Astrocyte of the cerebellum (primary cell): ENCODE measurements around the gene NTN3.

Experiments used
- DNase-seq: peaks from one replicate; pipeline ENCODE4 v3.0.0-alpha.2; 2011; ENCODE audit warnings: low read depth
- H3K4me3 ChIP-seq: 2 replicates; pipeline ENCODE4 v1.5.1; 2011; ENCODE audit warnings: mild to moderate bottlenecking, low read depth, low read length, moderate library complexity
- CTCF ChIP-seq: IDR thresholded peaks from 2 replicates; pipeline ENCODE4 v1.5.1; 2012; ENCODE audit warnings: low read length, low read depth, moderate library complexity, mild to moderate bottlenecking; ENCODE audit errors: missing control alignments
- in situ Hi-C: cut with HindIII; loops from 2 replicates; pipeline ENCODE4 v1.10.0; 2017; ENCODE audit warnings: low sequenced_read_pairs

The NTN3 gene

GRCh38 chr16:2501946-2502895 is 31.1 kb downstream of the NTN3 start:
- no peak for TF ChIP-seq CTCF
- no peak for DNase-seq
- no peak overlapping the region for H3K4me3 ChIP-seq
- in situ Hi-C loops, result no loop called here

GRCh38 chr16:2505695-2506094 is 34.6 kb downstream of the NTN3 start:
- no peak overlapping the region for H3K4me3 ChIP-seq
- in situ Hi-C loops, result no loop called here
- TF ChIP-seq CTCF, result no peak
- no peak for DNase-seq

GRCh38 chr16:2507052-2507659 is 36.1 kb downstream of the NTN3 start:
- no peak for TF ChIP-seq CTCF
- DNase-seq, result no peak
- H3K4me3 ChIP-seq, result no peak overlapping the region
- in situ Hi-C loops, result no loop called here

GRCh38 chr16:2507665-2508064 is 36.6 kb downstream of the NTN3 start:
- H3K4me3 ChIP-seq, result no peak overlapping the region
- in situ Hi-C loops, result no loop called here
- no peak for DNase-seq
- no peak for TF ChIP-seq CTCF

- no peak for TF ChIP-seq CTCF
- H3K4me3 ChIP-seq, result no peak overlapping the region
- DNase-seq, result no peak
- in situ Hi-C loops, result no loop called here
Measured at GRCh38 chr16:2508722-2509400, 37.8 kb downstream of the NTN3 start.

- no peak for TF ChIP-seq CTCF
- in situ Hi-C loops, result no loop called here
- H3K4me3 ChIP-seq, result no peak overlapping the region
- no peak for DNase-seq
Measured at GRCh38 chr16:2511128-2511800, 40.2 kb downstream of the NTN3 start.
